Trophoblast cell (in vitro differentiated cells and primary cell): ENCODE data around the gene LCE3D.
A peak's percentile ranks its signal among the peaks of the same experiment; 100 is the strongest.
"Not testable (repeated sequence)": the region's sequence is repeated elsewhere in the genome, so short reads cannot be mapped to it uniquely, and the experiment has no call there.

Experiments used
- DNase-seq, 2 donors: peaks; one replicate each; pipeline ENCODE4 v3.0.0-alpha.2; 2016
- H2AFZ ChIP-seq: 2 replicates; pipeline ENCODE4 v1.6.1; 2013; ENCODE audit warnings: low read length, moderate library complexity, mild to moderate bottlenecking; ENCODE audit not compliant: insufficient read depth, poor library complexity
- H2AK5ac ChIP-seq: 2 replicates; pipeline ENCODE4 v1.6.1; 2013; ENCODE audit warnings: mild to moderate bottlenecking, low read length
- H2BK120ac ChIP-seq: 2 replicates; pipeline ENCODE4 v1.6.1; 2013; ENCODE audit warnings: low read length, mild to moderate bottlenecking, moderate library complexity; ENCODE audit not compliant: insufficient read depth, poor library complexity
- H2BK12ac ChIP-seq: 2 replicates; pipeline ENCODE4 v1.6.1; 2013; ENCODE audit warnings: mild to moderate bottlenecking, low read length, moderate library complexity
- H2BK5ac ChIP-seq: 2 replicates; pipeline ENCODE4 v1.6.1; 2013; ENCODE audit warnings: low read length, low read depth, moderate library complexity, mild to moderate bottlenecking; ENCODE audit not compliant: poor library complexity
- H3K14ac ChIP-seq: 2 replicates; pipeline ENCODE4 v1.6.1; 2013; ENCODE audit warnings: mild to moderate bottlenecking, low read length
- H3K18ac ChIP-seq: 2 replicates; pipeline ENCODE4 v1.6.1; 2013; ENCODE audit warnings: mild to moderate bottlenecking, low read length
- H3K23ac ChIP-seq: 2 replicates; pipeline ENCODE4 v1.6.1; 2013; ENCODE audit warnings: low read length
- H3K27ac ChIP-seq: 2 replicates; pipeline ENCODE4 v1.5.1; 2013; ENCODE audit warnings: low read depth, mild to moderate bottlenecking, inconsistent platforms, low read length, moderate library complexity
- H3K27me3 ChIP-seq: 2 replicates; pipeline ENCODE4 v1.6.1; 2013; ENCODE audit warnings: inconsistent platforms, mild to moderate bottlenecking, low read length, moderate library complexity; ENCODE audit not compliant: insufficient read depth
- H3K36me3 ChIP-seq, 2 experiments: 1 replicate in 1 of 2; 2 replicates in 1 of 2; pipeline ENCODE4 v1.6.1; 2013; ENCODE audit warnings: low read length in 2 of 2, mild to moderate bottlenecking in 2 of 2, moderate library complexity in 1 of 2; ENCODE audit not compliant: insufficient read depth in 2 of 2, control insufficient read depth in 1 of 2
- H3K4ac ChIP-seq: 2 replicates; pipeline ENCODE4 v1.6.1; 2013; ENCODE audit warnings: low read depth, mild to moderate bottlenecking, low read length, moderate library complexity
- H3K4me1 ChIP-seq, 2 experiments: 1 replicate in 1 of 2; 2 replicates in 1 of 2; pipeline ENCODE4 v1.6.1; 2013; ENCODE audit warnings: low read length in 2 of 2, mild to moderate bottlenecking in 2 of 2, moderate library complexity in 1 of 2; ENCODE audit not compliant: insufficient read depth in 2 of 2, control insufficient read depth in 1 of 2
- H3K4me2 ChIP-seq: 2 replicates; pipeline ENCODE4 v1.6.1; 2013; ENCODE audit warnings: inconsistent platforms, mild to moderate bottlenecking, low read length, moderate library complexity
- H3K4me3 ChIP-seq: 2 replicates; pipeline ENCODE4 v1.5.1; 2013; ENCODE audit warnings: mild to moderate bottlenecking, low read depth, low read length, inconsistent platforms
- H3K79me1 ChIP-seq: one replicate; pipeline ENCODE4 v1.6.1; 2013; ENCODE audit warnings: low read length
- H3K79me2 ChIP-seq: 2 replicates; pipeline ENCODE4 v1.6.1; 2013; ENCODE audit warnings: low read length, mild to moderate bottlenecking; ENCODE audit not compliant: control insufficient read depth, insufficient read depth, poor library complexity
- H3K9ac ChIP-seq: 2 replicates; pipeline ENCODE4 v1.6.1; 2013; ENCODE audit warnings: mild to moderate bottlenecking, low read length
- H3K9me3 ChIP-seq: 2 replicates; pipeline ENCODE4 v1.6.1; 2013; ENCODE audit warnings: low read depth, mild to moderate bottlenecking, control low read depth, inconsistent platforms, low read length; ENCODE audit not compliant: insufficient read depth
- H4K12ac ChIP-seq: 2 replicates; pipeline ENCODE4 v1.6.1; 2013; ENCODE audit warnings: low read depth, mild to moderate bottlenecking, low read length, moderate library complexity
- H4K8ac ChIP-seq: 2 replicates; pipeline ENCODE4 v1.6.1; 2013; ENCODE audit warnings: low read depth, mild to moderate bottlenecking, low read length, moderate library complexity
- H4K91ac ChIP-seq: one replicate; pipeline ENCODE4 v1.6.1; 2013; ENCODE audit warnings: low read depth, mild to moderate bottlenecking, low read length, moderate library complexity
- WGBS: extraction: QIAGEN DNeasy Blood & Tissue Kit; methylation state at CpG from one replicate; pipeline ENCODE4 v1.1.7; 2013; ENCODE audit warnings: missing lambda C conversion rate; ENCODE audit not compliant: insufficient read length, insufficient coverage; ENCODE audit errors: extremely low coverage; 5-methylcytosine and 5-hydroxymethylcytosine counted together

Gene LCE3D

DNA sequence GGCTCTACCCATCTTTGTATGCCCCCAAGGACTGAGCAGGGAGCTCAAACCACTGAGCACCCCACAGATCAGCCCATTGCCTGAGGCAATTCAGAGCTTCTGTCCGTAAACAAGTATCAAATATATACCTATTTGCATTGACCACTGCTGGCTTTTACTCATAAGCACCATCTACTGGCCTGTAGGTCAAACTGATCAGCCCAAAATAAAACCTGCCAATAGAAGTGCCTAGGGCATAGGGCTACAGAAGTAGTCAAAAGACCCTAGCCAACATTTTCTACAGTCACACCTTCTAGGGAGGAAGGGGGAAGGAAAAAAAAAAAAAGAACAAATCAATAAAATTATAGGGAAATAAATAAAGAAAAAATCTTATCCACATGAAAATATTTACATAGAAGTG is 5.3 kb upstream of the LCE3D start:
- Histone ChIP-seq H3K4ac (no peak overlapping the region), H3K4me1 (no peaks in the 10 kb centered on the region), H2AK5ac (no peak overlapping the region), H3K79me2 (no peaks in the 10 kb centered on the region), H3K27ac (no peak overlapping the region), H3K79me1 (no peaks in the 10 kb centered on the region), H2BK120ac (no peak overlapping the region), H2BK12ac (no peak overlapping the region), H3K36me3 (no peaks in the 10 kb centered on the region), H3K18ac (no peak overlapping the region), H3K9ac (no peak overlapping the region), H2BK5ac (no peak overlapping the region), H3K27me3 (no peaks in the 10 kb centered on the region), H4K8ac (no peak overlapping the region), H3K4me2 (no peak overlapping the region), H4K12ac (no peak overlapping the region), H2AFZ (no peak overlapping the region), H3K23ac (no peak overlapping the region), H3K4me3 (no peak overlapping the region), H3K9me3 (no peaks in the 10 kb centered on the region), H4K91ac (no peak overlapping the region), H3K14ac (no peak overlapping the region)
- DNase-seq: no peak
- no CpG with 5 or more reads among the region's 1 CpG for WGBS

DNA sequence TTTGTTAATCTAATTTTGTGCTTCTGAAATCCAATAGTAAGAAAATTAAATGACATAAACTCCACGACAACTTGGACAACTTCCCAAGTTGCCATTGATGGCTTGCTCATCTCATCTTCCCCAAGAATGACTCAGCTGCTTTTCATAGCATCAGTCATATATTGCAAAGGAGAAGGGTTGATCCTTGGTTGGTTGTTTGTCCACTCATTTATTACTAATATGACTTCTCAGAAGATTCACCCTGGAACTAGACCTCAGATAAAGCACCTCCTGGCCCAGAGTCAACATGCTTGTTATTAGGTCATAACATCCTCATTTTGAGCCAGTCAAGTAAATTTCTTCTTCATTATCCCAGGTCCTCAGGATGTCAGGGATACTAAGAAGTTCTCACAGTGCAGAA is 2.3 kb upstream of the LCE3D start:
- H2BK5ac ChIP-seq: no peak overlapping the region
- no peak overlapping the region for H2AK5ac ChIP-seq
- no peak overlapping the region for H3K18ac ChIP-seq
- no CpG with 5 or more reads among the region's 1 CpG for WGBS
- H3K36me3 ChIP-seq: no peaks in the 10 kb centered on the region
- H3K4me2 ChIP-seq: no peak overlapping the region
- H3K27ac ChIP-seq: no peak overlapping the region
- H2BK120ac ChIP-seq: no peak overlapping the region
- H3K9ac ChIP-seq: no peak overlapping the region
- H3K4me3 ChIP-seq: no peak overlapping the region
- H4K12ac ChIP-seq: no peak overlapping the region
- peaks cover 12% of the 10 kb centered on the region for H3K9me3 ChIP-seq
- no peak overlapping the region for H3K4ac ChIP-seq
- H3K4me1 ChIP-seq: no peaks in the 10 kb centered on the region
- H2AFZ ChIP-seq: no peak overlapping the region
- H2BK12ac ChIP-seq: no peak overlapping the region
- no peaks in the 10 kb centered on the region for H3K79me2 ChIP-seq
- H3K14ac ChIP-seq: no peak overlapping the region
- H3K27me3 ChIP-seq: no peaks in the 10 kb centered on the region
- no peaks in the 10 kb centered on the region for H3K79me1 ChIP-seq
- H4K91ac ChIP-seq: no peak overlapping the region
- H3K23ac ChIP-seq: no peak overlapping the region
- no peak overlapping the region for H4K8ac ChIP-seq
- DNase-seq: no peak

DNA sequence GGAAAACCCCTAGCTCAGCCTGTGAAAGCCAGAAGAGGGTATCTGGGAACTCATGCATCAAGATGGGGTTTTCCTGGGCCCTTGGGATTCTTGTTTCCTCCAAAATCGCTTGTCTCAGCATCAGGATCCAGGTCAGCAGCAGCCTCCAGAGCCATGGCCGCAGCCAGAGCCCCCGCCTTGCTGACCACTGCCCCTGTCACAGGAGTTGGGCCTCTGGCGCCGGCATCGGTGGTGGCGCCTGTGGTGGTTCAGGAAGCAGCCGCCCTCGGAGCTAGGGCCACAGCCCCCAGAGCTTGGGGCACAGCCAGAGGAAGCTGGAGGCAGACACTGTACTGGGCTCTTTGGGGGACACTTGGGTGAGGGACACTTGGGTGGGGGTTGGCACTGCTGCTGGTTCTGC is 790 bp downstream of the LCE3D start:
- H2BK5ac ChIP-seq, H3K79me2 ChIP-seq, H2BK120ac ChIP-seq, H4K8ac ChIP-seq, H2AK5ac ChIP-seq, H3K27me3 ChIP-seq, H3K9ac ChIP-seq, H3K4me3 ChIP-seq, H2AFZ ChIP-seq, H3K4ac ChIP-seq, H3K14ac ChIP-seq, H3K79me1 ChIP-seq, H3K36me3 ChIP-seq, H3K4me2 ChIP-seq, H3K27ac ChIP-seq, H3K4me1 ChIP-seq, H3K18ac ChIP-seq, H2BK12ac ChIP-seq, H4K91ac ChIP-seq, DNase-seq, H4K12ac ChIP-seq, H3K23ac ChIP-seq: not testable (repeated sequence)
- no CpG with 5 or more reads among the region's 9 CpGs for WGBS
- peaks cover 12% of the 10 kb centered on the region for H3K9me3 ChIP-seq

DNA sequence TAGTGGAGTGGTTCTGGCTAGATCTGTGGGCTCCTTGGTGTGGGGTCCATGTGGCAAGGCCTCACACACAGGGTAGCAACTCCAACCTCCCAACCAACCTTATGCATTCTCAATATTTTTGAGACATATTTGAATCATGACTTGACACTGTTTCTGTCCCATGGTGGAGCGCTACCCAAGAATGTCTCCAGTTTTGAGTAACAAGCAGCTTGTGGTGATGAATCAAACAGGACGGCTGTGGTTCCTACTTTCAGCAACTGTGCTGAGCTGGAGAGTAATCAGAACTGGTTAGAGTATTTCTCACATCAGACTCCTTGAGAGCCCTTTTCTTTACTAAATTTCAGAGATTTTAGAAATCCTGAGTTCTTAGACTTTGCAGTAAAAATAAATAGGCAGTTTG is 3.1 kb downstream of the LCE3D start:
- Histone ChIP-seq H3K36me3 (no peaks in the 10 kb centered on the region), H3K79me2 (no peaks in the 10 kb centered on the region), H4K8ac (no peak overlapping the region), H2BK5ac (no peak overlapping the region), H2AK5ac (no peak overlapping the region), H3K27ac (no peak overlapping the region), H2BK120ac (no peak overlapping the region), H3K4me2 (no peak overlapping the region), H3K23ac (no peak overlapping the region), H4K12ac (no peak overlapping the region), H2BK12ac (no peak overlapping the region), H3K79me1 (no peaks in the 10 kb centered on the region), H3K9ac (no peak overlapping the region), H3K9me3 (peaks cover 12% of the 10 kb centered on the region), H3K4me3 (no peak overlapping the region), H3K4ac (no peak overlapping the region), H3K18ac (no peak overlapping the region), H3K14ac (no peak overlapping the region), H3K27me3 (no peaks in the 10 kb centered on the region), H2AFZ (no peak overlapping the region), H4K91ac (no peak overlapping the region), H3K4me1 (no peaks in the 10 kb centered on the region)
- DNase-seq: peak in 1 of 2 donors; percentile 0
- no CpG with 5 or more reads among the region's 2 CpGs for WGBS
